Esophagus mucosa (tissue), 1 donor: ENCODE data around the gene TMEM234. TPM values are rescaled to one million over a fixed set of nuclear protein-coding genes. Genes with fewer than 3 reads are reported as not detected.

ENCODE experiments used
- ATAC-seq: fragments of 200-7000 bp; cut with Tn5 transposase; one replicate; pipeline ENCODE4 v1.9.1; 2020
- total RNA-seq: library from RNA; stranded (reverse); gene quantifications from one replicate; pipeline ENCODE4 v1.2.4, GENCODE V29; 2023
- donor health status: DM: yes; HTN: yes; CAD: no.

Gene TMEM234
- total RNA-seq, 1 donor from 2014 or later: 11.0 TPM

DNA sequence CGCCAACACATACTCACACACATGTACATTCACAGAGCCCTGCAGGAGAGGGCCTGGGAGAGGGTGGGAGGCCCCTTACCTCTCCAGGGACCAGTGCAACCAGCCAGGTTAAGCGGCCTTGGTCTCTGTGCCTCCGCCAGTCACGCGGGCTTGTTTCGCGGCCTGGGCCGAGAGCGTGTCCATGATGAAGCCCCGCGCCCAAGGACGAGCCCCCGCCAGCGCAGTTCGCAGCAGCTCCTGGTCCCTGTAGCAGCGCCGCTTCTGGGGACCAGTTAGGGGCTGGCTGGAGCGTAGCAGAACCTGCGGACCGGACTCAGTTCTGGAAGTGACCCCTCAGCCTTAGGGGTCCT lies 17.6 kb upstream of the TMEM234 start:
- peak; percentile 5 for ATAC-seq

DNA sequence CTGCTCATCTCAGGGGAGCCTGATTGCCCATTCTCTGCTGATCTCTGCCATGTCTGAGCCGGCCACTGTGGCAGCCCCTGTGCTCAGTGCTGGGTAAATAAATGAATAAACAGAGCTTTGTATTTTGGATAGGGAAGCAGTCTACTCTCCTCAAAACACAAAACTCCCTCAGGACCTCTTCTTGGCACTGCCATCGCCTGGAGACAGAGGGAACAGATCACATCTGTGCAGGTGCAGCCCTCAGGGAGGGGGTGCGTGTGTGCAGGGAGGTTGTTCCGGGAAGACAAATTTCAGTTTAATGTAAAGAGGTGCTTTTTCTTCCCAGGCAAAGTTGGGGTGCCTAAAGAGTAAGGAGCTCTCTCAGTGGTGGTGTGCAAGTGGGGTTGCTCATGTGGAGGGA lies 17.2 kb upstream of the TMEM234 start:
- no peak for ATAC-seq

- ATAC-seq: no peak
Measured at GRCh38 chr1:32234792-32235191, 12.6 kb upstream of the TMEM234 start.

DNA sequence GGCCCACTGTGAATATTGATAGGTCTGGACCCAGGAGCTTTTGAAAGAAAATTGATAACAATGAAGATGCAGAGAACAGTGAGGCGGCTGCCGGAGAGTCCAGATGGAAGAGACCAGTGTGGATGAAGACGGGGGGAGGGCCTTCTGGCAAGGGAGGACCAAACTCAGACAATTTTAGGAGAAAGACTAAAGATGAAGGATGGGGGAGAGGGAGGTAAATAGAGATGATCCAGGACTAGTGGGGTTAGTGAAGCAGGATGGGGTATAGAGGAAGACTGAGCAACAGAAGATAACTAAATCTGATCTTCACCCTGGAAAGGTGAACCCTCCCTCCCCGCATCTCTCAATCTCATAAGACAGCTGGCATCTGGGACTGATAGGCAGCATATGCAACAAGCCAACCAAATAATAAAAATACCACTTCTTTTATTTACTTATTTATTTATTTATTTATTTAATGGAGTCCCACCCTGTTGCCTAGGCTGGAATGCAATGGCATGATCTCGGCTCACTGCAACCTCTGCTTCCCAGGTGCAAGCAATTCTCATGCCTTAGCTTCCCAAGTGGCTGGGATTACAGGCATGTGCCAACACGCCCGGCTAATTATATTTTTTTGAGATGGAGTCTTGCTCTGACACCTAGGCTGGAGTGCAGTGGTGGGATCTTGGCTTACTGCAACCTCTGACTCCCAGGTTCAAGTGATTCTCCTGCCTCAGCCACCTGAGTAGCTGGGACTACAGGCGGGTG lies 10.6 kb upstream of the TMEM234 start:
- no peak for ATAC-seq

GRCh38 chr1:32231843-32232432 lies 9.8 kb upstream of the TMEM234 start:
- ATAC-seq: no peak

DNA sequence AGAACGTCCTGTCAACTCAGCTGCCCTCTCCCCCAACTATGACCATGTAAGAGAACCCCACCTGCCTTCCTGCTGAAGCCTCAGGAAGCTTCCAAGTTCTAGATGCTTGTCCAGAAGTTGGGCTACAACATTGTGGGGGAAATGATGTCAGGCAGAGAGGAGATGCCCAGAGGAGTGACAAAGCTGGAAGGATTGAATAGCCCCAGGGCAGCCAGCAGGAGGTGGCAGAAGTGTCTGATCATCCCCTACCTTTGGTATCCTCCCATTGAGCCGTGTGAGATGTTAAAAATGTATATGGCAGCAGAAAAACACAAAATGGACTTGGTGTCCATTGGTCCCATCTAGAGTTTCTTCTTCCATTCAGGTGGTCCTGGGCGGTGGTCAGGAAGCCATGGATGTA lies 6.6 kb upstream of the TMEM234 start:
- no peak for ATAC-seq

DNA sequence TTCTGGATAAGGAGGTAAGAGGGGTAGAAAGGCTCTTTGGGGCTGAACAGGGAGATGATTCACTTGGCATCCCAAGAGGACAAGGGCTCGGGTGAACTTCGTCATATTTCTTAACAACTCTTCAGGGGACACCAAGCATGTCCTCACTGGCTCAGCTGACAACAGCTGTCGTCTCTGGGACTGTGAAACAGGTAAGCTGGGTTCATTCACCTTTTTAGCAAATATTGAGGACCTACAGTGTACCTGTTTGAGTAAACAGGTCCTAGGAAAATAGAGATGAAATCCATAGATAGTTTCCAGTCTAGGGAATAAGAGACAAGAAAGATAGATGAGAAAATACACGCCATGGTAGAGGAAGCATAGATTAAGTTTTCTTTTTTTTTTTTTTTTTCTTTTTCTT lies 2.1 kb upstream of the TMEM234 start:
- ATAC-seq: no peak

DNA sequence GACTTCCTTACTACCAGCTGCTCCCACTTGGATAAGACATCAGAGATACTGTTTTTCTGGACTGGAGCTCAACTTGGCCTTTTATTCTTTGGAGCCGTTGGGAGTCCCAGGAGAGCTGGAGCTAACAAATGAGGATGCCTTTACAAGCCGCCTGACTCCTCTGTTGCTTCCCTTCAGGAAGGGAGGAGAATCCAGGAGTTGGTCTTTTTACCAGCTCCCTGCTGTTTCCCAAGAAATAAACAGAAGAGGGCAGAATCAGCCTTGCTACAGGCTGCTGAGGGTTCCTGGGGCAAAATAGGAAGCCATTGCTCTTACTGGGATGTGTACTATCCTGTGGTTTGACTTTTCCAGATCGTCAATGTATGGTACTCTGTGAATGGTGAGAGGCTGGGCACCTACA lies 1.5 kb upstream of the TMEM234 start:
- ATAC-seq: no peak

DNA sequence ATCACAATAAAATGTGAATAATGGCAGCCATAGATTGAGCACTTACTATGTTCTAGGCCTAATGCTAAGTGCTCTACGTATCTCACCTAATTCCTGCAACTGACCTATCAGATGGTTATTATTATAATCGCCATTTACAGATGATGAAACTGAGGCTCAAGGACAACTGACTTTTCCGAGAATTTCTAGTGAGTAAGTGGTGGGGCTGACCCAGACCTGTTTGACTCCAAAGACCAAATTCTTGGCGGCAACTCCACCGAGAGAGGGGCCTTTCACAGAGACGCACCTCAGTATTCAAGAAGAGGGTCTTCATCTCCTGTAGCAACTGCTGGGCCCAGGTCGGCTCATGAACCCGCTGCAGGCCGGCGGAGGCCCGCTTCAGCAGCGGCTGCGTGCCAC lies 573 bp downstream of the TMEM234 start:
- no peak for ATAC-seq

DNA sequence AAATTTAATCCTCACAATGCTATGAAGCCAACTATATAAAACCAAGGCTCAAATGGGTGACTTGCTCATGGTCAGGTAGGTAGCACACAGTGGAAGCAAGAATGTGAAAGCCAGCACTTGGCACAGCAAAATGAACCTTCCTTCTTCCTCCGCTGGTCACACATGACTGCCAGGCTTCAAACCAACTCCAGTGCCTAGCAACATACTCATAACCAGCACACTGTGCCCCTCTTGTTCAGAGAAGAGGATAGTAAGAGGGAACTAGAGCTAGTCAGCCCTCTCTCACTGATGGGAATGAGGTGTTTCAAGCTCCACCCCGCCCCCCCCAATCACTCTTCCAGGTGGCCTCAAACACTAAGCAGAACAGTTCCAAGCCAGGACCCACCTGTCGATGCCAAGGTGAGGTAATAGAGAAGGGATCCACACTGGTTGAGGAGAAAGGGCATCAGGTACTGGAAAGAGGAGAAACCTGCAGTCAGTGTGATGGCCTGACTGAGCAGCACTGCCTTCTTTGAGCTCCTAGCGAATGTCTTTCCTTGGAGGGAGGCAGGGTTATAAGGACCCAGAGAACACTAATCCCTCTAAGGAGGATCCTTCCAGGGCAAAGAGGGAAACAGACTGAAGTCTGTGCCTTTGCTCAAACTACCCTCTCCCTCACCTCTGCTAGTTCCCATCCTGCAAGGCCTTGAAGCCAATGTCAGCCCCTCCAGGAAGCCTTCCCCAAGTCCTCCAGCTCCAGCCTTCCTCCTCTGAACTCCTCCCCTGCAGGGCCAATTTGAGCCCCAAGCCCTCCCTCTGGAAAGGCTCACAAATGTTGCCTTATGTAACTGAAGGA lies 1.2 kb downstream of the TMEM234 start:
- no peak for ATAC-seq

- ATAC-seq: no peak
Measured at GRCh38 chr1:32219022-32219421, 3.1 kb downstream of the TMEM234 start.

- ATAC-seq: no peak
Measured at GRCh38 chr1:32216566-32216965, 5.6 kb downstream of the TMEM234 start.

DNA sequence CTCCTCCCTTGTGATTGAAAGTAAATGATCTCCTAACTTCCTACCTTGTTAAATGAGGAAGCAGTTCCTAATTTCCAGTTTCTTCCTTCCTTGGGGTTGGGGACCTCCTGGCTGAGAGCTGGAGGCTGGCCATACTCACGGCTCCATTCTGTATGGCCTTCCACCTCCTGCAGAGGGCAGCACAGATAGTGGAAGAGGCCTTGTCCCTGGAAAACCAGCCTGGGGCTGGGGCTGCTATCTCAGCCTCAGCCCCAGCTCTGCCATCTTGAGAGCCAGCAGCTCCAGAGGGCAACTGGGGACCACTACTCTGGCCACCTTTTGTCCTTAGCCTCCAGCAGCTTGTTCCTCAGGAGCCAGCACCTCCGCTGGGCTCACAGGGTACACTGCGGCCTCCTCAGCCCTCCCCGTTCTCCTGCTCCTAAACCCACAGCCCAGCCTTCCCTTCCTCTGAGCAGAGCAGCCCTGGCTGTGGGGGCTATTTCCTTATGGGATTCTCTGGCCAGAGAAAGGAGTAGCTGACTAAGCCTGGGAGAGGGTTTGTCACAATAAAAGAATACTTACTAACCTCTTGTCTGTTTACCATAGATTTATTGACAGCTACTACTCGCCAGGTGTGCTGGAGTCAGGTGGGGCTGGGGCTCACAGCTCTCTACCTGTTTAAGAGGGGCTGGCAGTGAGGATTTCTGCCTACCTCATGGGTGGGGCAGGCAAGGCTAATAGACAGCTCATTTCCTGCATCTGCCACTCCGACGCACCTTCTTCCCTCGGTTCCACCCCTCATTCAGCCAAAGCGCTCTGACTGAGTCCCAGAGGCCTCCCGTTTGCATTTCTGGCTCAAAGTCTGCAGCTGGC lies 6.3 kb downstream of the TMEM234 start:
- ATAC-seq: peak; percentile 68

DNA sequence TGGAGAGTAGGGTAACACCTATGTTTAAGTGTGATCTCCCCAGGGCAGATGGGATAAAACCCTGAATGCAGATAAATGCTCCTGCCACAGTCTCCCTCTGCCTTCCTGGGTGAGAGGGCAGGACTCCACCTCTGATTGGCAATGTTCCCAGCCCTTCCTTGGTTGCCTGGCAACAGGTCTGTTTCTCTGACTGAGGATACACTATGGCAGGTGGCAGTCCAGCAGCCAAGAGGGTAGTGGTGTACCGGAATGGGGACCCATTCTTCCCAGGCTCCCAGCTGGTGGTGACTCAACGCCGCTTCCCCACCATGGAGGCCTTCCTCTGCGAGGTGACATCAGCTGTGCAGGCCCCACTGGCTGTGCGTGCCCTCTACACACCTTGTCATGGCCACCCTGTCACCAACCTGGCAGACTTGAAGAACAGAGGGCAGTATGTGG lies 13.2 kb downstream of the TMEM234 start, which contains the start of gene DCDC2B:
DCDC2B (plus strand) TSS at position 199 of the 438 bp plus-strand sequence; CDS start at position 204, 5 bp downstream.
- peak; percentile 36 for ATAC-seq

DNA sequence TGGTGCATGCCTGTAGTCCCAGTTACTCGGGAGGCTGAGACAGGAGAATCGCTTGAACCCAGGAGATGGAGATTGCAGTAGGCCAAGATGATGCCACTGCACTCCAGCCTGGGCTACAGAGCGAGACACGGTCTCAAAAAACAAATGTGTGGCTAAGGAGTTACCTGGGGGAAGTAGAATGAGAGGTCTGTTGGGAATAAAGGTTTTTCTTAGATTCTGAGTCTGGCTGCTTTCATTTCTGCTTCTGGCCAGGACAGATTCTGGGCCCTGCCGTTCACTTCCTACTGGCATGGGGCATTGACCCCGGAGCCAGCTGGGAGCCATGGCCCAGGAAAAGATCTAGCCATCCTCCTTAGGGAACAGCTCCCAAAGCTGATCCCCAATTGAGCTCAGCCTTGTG lies 13.7 kb downstream of the TMEM234 start:
- ATAC-seq: no peak

GRCh38 chr1:32205401-32206370 lies 16.5 kb downstream of the TMEM234 start, which contains the start of gene IQCC:
Gene IQCC, plus strand, starts transcription at chr1:32205671. Its CDS starts 11 bp downstream, at chr1:32205682.
- peak; percentile 79 for ATAC-seq

- peak; percentile 13 for ATAC-seq
Measured at GRCh38 chr1:32204943-32205361, 17.2 kb downstream of the TMEM234 start.

GRCh38 chr1:32201011-32201855 lies 20.9 kb downstream of the TMEM234 start:
- peak; percentile 9 for ATAC-seq

- peak; percentile 26 for ATAC-seq
Measured at GRCh38 chr1:32200226-32201010, 21.7 kb downstream of the TMEM234 start, which contains the start of gene CCDC28B. Gene CCDC28B, plus strand, starts transcription at chr1:32200595. Its CDS starts 1,341 bp downstream, at chr1:32201936.
